Stomach (tissue), 9 donors: ENCODE results near the gene JUN. TPM values are rescaled to one million over a fixed set of nuclear protein-coding genes. Genes with fewer than 3 reads are reported as not detected.

Experiments
- DNase-seq, 2 donors: peaks; one replicate each; pipeline versions ENCODE4 v3.0.0 to v3.0.0-alpha.2; 2013 to 2019
- H3K27ac ChIP-seq, 5 donors: fragments of 200-600 bp in 4 of 5; sonication (generic) in 4 of 5; one replicate each; pipeline ENCODE4 v1.5.1; 2013 to 2019; ENCODE audit warnings: mild to moderate bottlenecking in 1 of 5, moderate library complexity in 1 of 5
- H3K27me3 ChIP-seq, 3 donors: fragments of 200-600 bp; sonication (generic); one replicate each; pipeline ENCODE4 v1.5.1; 2017 to 2019; ENCODE audit warnings: mixed run types in 1 of 3
- H3K36me3 ChIP-seq, 4 donors: fragments of 200-600 bp; sonication (generic); 1 replicate in 3 of 4; 2 replicates in 1 of 4; pipeline ENCODE4 v1.5.1; 2016 to 2019
- H3K4me1 ChIP-seq, 4 donors: fragments of 200-600 bp; sonication (generic); one replicate each; pipeline ENCODE4 v1.5.1; 2016 to 2019
- H3K4me3 ChIP-seq, 4 donors: fragments of 200-600 bp; sonication (generic) in 3 of 4; one replicate each; pipeline ENCODE4 v1.5.1; 2016 to 2019; ENCODE audit warnings: mild to moderate bottlenecking in 1 of 4
- H3K9me3 ChIP-seq, 4 donors: fragments of 200-600 bp; sonication (generic); one replicate each; pipeline ENCODE4 v1.5.1; 2016 to 2019
- EP300 ChIP-seq: sonication (generic); formaldehyde crosslinking; IDR thresholded peaks from one replicate; pipeline ENCODE4 v1.6.1; 2017; ENCODE audit warnings: antibody characterized with exemption
- POLR2A ChIP-seq, 4 donors: fragments of 450-650 bp; IDR thresholded peaks; one replicate each; pipeline ENCODE4 v1.6.1; 2016; ENCODE audit warnings: antibody characterized with exemption in 4 of 4, control low read depth in 2 of 4, mild to moderate bottlenecking in 1 of 4, moderate library complexity in 1 of 4
- POLR2AphosphoS5 ChIP-seq, 3 donors: sonication (generic); formaldehyde crosslinking; IDR thresholded peaks; one replicate each; pipeline ENCODE4 v1.6.1; 2016; ENCODE audit warnings: antibody characterized with exemption in 3 of 3
- WGBS, 5 donors: extraction: QIAGEN DNeasy Blood & Tissue Kit in 3 of 5; methylation state at CpG; one replicate each; pipeline versions ENCODE4 v1.1.5 to v1.1.7; 2013 to 2018; 5-methylcytosine and 5-hydroxymethylcytosine counted together
- intact Hi-C: fragments of 100-400 bp; cut with DNase I; formaldehyde crosslinking; loops from one replicate; pipeline ENCODE4 v1.15.1; 2023; ENCODE audit warnings: low total_unique reads
- polyA plus RNA-seq, 3 donors: library from polyadenylated mRNA; stranded (reverse); fragments of 200-250 nt; gene quantifications; one replicate each; pipeline ENCODE4 v1.2.3, GENCODE V29; 2013
- total RNA-seq, 5 donors: library from RNA; depleted of rRNA; stranded (reverse); fragments of >200 nt; gene quantifications; one replicate each; pipeline versions ENCODE4 v1.1.0 to v1.2.3, GENCODE V29; 2014 to 2016
- TF ChIP-seq, protein P1 (sequence below), 7 experiments: fragments of 450-650 bp in 4 of 7; fragments of 200-600 bp in 3 of 7; sonication (generic) in 3 of 7; IDR thresholded peaks; one replicate each; pipeline ENCODE4 v1.5.1; 2016 to 2019; ENCODE audit warnings: antibody characterized with exemption in 7 of 7, control low read depth in 2 of 7, mild to moderate bottlenecking in 1 of 7
- donor health status: healthy with polysubstance abuse.
- donor health status: Bipolar disorder and iron deficiency.
- donor health status: healthy.

JUN gene
- total and polyA plus RNA-seq, 8 donors: 64.9 to 382 (median 170) TPM

DNA sequence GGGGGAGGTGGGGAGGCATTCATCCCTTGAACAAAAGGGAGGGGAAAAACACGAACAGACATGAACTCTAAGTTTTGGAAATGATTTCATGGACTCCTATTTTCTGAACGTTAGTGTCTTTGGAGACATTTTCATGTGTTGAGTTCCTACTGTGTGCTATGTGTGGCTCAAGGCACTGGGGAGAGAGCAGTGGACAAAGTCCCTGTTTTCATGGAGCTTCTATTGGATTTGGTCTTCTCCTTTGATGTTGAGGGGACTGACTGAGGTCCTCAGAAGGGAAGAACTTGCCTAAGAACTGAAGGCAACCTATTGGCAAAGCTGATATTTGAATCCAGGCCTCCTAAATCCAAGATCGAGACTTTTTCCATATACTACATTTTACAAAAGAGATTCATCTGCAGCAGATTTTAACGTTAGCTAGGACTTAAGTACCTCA, 30.4 kb downstream of the JUN start:
- peak overlapping the region in 3 of 5 donors; percentile 4 to 63 (median 45) for H3K27ac ChIP-seq
- 61 to 76% (median 71%) methylated on average over 4 of the region's 4 CpGs for WGBS, 5 donors
- no peaks in the 10 kb centered on the region for H3K9me3 ChIP-seq
- DNase-seq: no peak
- H3K27me3 ChIP-seq: no peaks in the 10 kb centered on the region
- H3K4me3 ChIP-seq: no peak overlapping the region
- peaks cover 8 to 36% (median 15%) of the 10 kb centered on the region in 4 donors for H3K4me1 ChIP-seq
- intact Hi-C loops: no loop called here
- no peaks in the 10 kb centered on the region for H3K36me3 ChIP-seq
- TF ChIP-seq POLR2AphosphoS5 (IDR thresholded peaks at IDR 0.05): no peak
- TF ChIP-seq EP300: no peak
- TF ChIP-seq, protein P1, sequence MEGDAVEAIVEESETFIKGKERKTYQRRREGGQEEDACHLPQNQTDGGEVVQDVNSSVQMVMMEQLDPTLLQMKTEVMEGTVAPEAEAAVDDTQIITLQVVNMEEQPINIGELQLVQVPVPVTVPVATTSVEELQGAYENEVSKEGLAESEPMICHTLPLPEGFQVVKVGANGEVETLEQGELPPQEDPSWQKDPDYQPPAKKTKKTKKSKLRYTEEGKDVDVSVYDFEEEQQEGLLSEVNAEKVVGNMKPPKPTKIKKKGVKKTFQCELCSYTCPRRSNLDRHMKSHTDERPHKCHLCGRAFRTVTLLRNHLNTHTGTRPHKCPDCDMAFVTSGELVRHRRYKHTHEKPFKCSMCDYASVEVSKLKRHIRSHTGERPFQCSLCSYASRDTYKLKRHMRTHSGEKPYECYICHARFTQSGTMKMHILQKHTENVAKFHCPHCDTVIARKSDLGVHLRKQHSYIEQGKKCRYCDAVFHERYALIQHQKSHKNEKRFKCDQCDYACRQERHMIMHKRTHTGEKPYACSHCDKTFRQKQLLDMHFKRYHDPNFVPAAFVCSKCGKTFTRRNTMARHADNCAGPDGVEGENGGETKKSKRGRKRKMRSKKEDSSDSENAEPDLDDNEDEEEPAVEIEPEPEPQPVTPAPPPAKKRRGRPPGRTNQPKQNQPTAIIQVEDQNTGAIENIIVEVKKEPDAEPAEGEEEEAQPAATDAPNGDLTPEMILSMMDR (IDR thresholded peaks at IDR 0.05): no peak
- TF ChIP-seq POLR2A (IDR thresholded peaks at IDR 0.05): no peak

DNA sequence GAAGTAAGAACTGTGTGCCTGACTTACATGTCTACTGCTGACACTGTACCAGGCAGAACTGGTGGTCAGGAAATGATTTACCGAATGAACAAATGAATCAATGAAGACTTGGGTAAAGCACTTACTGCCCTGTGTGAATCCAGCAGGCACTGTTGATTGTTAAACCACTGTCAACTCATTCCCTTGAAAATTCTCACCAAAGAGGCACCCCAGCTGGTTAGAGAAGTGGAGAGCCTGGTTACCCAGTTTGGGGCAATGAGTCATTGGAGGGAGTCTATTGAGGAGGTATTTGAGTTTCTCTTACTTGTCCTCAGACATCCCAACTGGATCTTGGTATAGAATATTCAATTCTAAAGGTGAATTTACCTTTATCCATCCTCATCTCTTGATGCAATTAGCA, 34.2 kb downstream of the JUN start:
- Histone ChIP-seq H3K4me1 (peaks cover 0 to 19% (median under 1%) of the 10 kb centered on the region in 4 donors), H3K27ac (no peak overlapping the region), H3K36me3 (no peaks in the 10 kb centered on the region), H3K9me3 (no peaks in the 10 kb centered on the region), H3K27me3 (no peaks in the 10 kb centered on the region), H3K4me3 (no peak overlapping the region)
- WGBS, 5 donors: 89 to 100% (median 94%) methylated on average over 1 of the region's 1 CpG
- no peak for DNase-seq
- intact Hi-C loops: no loop called here
- no peak for TF ChIP-seq POLR2A (IDR thresholded peaks at IDR 0.05)
- no peak for TF ChIP-seq EP300
- TF ChIP-seq, protein P1 (IDR thresholded peaks at IDR 0.05): no peak
- TF ChIP-seq POLR2AphosphoS5 (IDR thresholded peaks at IDR 0.05): no peak

DNA sequence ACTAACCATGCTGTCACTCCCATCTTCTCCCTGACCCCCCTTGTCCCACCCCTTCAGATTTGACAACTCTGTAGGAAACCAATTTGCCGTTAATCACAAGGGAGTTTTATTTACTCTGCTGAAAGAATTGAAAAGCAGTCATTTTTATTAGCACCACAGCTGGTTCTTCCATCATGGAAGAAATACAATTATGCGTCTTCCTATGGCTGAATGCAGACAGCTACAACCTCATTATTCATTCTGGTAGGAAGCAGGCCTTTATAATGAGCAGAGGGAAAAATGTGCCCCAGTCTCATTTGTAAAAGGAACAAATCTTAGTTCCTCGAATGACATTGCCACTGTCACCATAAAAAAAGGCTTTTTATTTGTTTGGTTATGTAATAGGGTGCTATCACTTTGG, 35.2 kb downstream of the JUN start:
- no peaks in the 10 kb centered on the region for H3K36me3 ChIP-seq
- peak in 1 of 2 donors; percentile 29 for DNase-seq
- H3K4me3 ChIP-seq: no peak overlapping the region
- H3K27ac ChIP-seq: no peak overlapping the region
- TF ChIP-seq, protein P1 (IDR thresholded peaks at IDR 0.05): no peak
- TF ChIP-seq POLR2A (IDR thresholded peaks at IDR 0.05) (no peak), EP300 (no peak), POLR2AphosphoS5 (IDR thresholded peaks at IDR 0.05) (no peak)
- H3K4me1 ChIP-seq: peaks cover 0 to 12% (median 0%) of the 10 kb centered on the region in 4 donors
- H3K27me3 ChIP-seq: no peaks in the 10 kb centered on the region
- 44 to 53% (median 50%) methylated on average over 3 of the region's 3 CpGs for WGBS, 5 donors
- intact Hi-C loops: no loop called here
- H3K9me3 ChIP-seq: no peaks in the 10 kb centered on the region

DNA sequence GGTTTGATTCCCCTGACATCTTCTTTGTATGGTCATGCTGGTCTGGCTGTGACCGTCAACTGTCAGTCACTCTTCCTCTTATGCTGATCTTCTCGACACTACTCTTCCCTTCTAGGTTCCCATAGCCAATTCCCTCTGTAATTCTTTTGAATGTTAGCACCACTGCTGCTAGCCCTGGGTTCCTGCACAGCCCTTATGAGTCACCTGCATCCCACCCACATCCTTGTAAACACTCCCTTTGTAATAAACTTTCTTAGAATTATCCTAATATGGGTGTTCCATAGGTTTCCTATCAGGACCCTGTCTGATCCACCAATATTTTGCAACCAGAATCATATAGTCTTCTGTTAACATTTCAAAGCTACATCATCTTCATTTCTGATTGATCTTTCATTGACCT, 37.1 kb downstream of the JUN start:
- intact Hi-C loops: no loop called here
- H3K4me1 ChIP-seq: no peaks in the 10 kb centered on the region
- TF ChIP-seq, protein P1 (IDR thresholded peaks at IDR 0.05): no peak
- TF ChIP-seq POLR2A (IDR thresholded peaks at IDR 0.05) (no peak), POLR2AphosphoS5 (IDR thresholded peaks at IDR 0.05) (no peak), EP300 (no peak)
- H3K27ac ChIP-seq: no peak overlapping the region
- WGBS, 5 donors: 80 to 97% (median 93%) methylated on average over 2 of the region's 2 CpGs
- no peak overlapping the region for H3K4me3 ChIP-seq
- no peaks in the 10 kb centered on the region for H3K27me3 ChIP-seq
- no peak for DNase-seq
- H3K9me3 ChIP-seq: no peaks in the 10 kb centered on the region
- no peaks in the 10 kb centered on the region for H3K36me3 ChIP-seq
